Stimulated activated CD8-positive, alpha-beta memory T cell treated with anti-CD3 and anti-CD28 coated beads, Interleukin-7, amount 100 ng/mL, for 24 hours (primary cell): ENCODE data around the gene SPON2.

Experiments used
- DNase-seq: peaks from one replicate; pipeline ENCODE4 v3.0.0-alpha.2; 2020; ENCODE audit warnings: low read depth

The SPON2 gene

GRCh38 chr4:1208970-1209704 lies 36.8 kb upstream of the SPON2 start:
- DNase-seq, result no peak

GRCh38 chr4:1208266-1208961 lies 36.0 kb upstream of the SPON2 start:
- no peak for DNase-seq

GRCh38 chr4:1207603-1208265 lies 35.4 kb upstream of the SPON2 start:
- DNase-seq, result no peak

- DNase-seq, result no peak
Observed at GRCh38 chr4:1207157-1207470, 34.7 kb upstream of the SPON2 start.

GRCh38 chr4:1206299-1207156 lies 34.1 kb upstream of the SPON2 start:
- no peak for DNase-seq

GRCh38 chr4:1205586-1206298 lies 33.4 kb upstream of the SPON2 start:
- DNase-seq, result no peak

GRCh38 chr4:1204828-1205585 lies 32.6 kb upstream of the SPON2 start:
- no peak for DNase-seq

- DNase-seq, result no peak
Observed at GRCh38 chr4:1204286-1204827, 32.0 kb upstream of the SPON2 start.

GRCh38 chr4:1203026-1203616 lies 30.7 kb upstream of the SPON2 start:
- DNase-seq, result no peak

- no peak for DNase-seq
Observed at GRCh38 chr4:1202526-1203011, 30.2 kb upstream of the SPON2 start.

GRCh38 chr4:1201851-1202525 lies 29.6 kb upstream of the SPON2 start:
- peak; percentile 56 for DNase-seq

- no peak for DNase-seq
Observed at GRCh38 chr4:1200425-1201035, 28.1 kb upstream of the SPON2 start.

- DNase-seq, result no peak
Observed at GRCh38 chr4:1199556-1200331, 27.4 kb upstream of the SPON2 start.

- no peak for DNase-seq
Observed at GRCh38 chr4:1198098-1198844, 25.9 kb upstream of the SPON2 start.

GRCh38 chr4:1196421-1197183 lies 24.2 kb upstream of the SPON2 start:
- DNase-seq, result no peak

- DNase-seq, result no peak
Observed at GRCh38 chr4:1195891-1196401, 23.6 kb upstream of the SPON2 start.
